ENCODE measurements around the gene MYO1B.

Gene MYO1B

GRCh38 chr2:191252699-191253098 is 7.5 kb downstream of the MYO1B start:
- Histone ChIP-seq H3K9ac (ENCODE audit: low read length) (no peak overlapping the region), H3K4me3 (ENCODE audit: low read depth, low read length, poor library complexity, severe bottlenecking) (no peak overlapping the region), H3K36me3 (ENCODE audit: insufficient read depth, low read length) (no peaks in the 10 kb centered on the region), H3K9me2 (ENCODE audit: low read depth, low read length) (no peaks in the 10 kb centered on the region), H2AFZ (ENCODE audit: low read length) (no peak overlapping the region), H3K9me3 (ENCODE audit: low read length) (no peaks in the 10 kb centered on the region), H4K20me1 (ENCODE audit: insufficient read depth, low read length) (no peaks in the 10 kb centered on the region), H3K27ac (ENCODE audit: low read depth, low read length, poor library complexity, severe bottlenecking) (no peak overlapping the region), H3F3A (ENCODE audit: insufficient read depth, low read length) (no peaks in the 10 kb centered on the region), H3K4me1 (ENCODE audit: insufficient read depth, low read length, severe bottlenecking) (no peaks in the 10 kb centered on the region), H3K79me2 (ENCODE audit: insufficient read depth, low read length) (no peaks in the 10 kb centered on the region), H3K27me3 (ENCODE audit: insufficient read depth, low read length) (peaks cover 4% of the 10 kb centered on the region; the same call in 1 of the 2 replicates), H3K4me2 (ENCODE audit: low read length) (no peak overlapping the region)
- TF ChIP-seq EZH2 (IDR thresholded peaks at IDR 0.05; ENCODE audit: borderline replicate concordance, low read length), result no peak
- no peak for TF ChIP-seq CTCF (IDR thresholded peaks at IDR 0.05; ENCODE audit: low read length)

GRCh38 chr2:191253476-191253875 is 8.3 kb downstream of the MYO1B start:
- Histone ChIP-seq H3K9ac (ENCODE audit: low read length) (no peak overlapping the region), H3F3A (ENCODE audit: insufficient read depth, low read length) (no peaks in the 10 kb centered on the region), H2AFZ (ENCODE audit: low read length) (no peak overlapping the region), H3K27ac (ENCODE audit: low read depth, low read length, poor library complexity, severe bottlenecking) (no peak overlapping the region), H3K9me3 (ENCODE audit: low read length) (no peaks in the 10 kb centered on the region), H3K36me3 (ENCODE audit: insufficient read depth, low read length) (no peaks in the 10 kb centered on the region), H3K4me3 (ENCODE audit: low read depth, low read length, poor library complexity, severe bottlenecking) (no peak overlapping the region), H3K79me2 (ENCODE audit: insufficient read depth, low read length) (no peaks in the 10 kb centered on the region), H3K4me1 (ENCODE audit: insufficient read depth, low read length, severe bottlenecking) (no peaks in the 10 kb centered on the region), H3K4me2 (ENCODE audit: low read length) (no peak overlapping the region), H3K9me2 (ENCODE audit: low read depth, low read length) (no peaks in the 10 kb centered on the region), H4K20me1 (ENCODE audit: insufficient read depth, low read length) (no peaks in the 10 kb centered on the region), H3K27me3 (ENCODE audit: insufficient read depth, low read length) (peaks cover 4% of the 10 kb centered on the region; the same call in 1 of the 2 replicates)
- TF ChIP-seq EZH2 (IDR thresholded peaks at IDR 0.05; ENCODE audit: borderline replicate concordance, low read length), result no peak
- TF ChIP-seq CTCF (IDR thresholded peaks at IDR 0.05; ENCODE audit: low read length), result no peak

GRCh38 chr2:191255271-191255670 is 10.1 kb downstream of the MYO1B start:
- TF ChIP-seq CTCF (IDR thresholded peaks at IDR 0.05; ENCODE audit: low read length), result no peak
- no peak for TF ChIP-seq EZH2 (IDR thresholded peaks at IDR 0.05; ENCODE audit: borderline replicate concordance, low read length)
- no peaks in the 10 kb centered on the region for H3K79me2 ChIP-seq (ENCODE audit: insufficient read depth, low read length)
- H3F3A ChIP-seq (ENCODE audit: insufficient read depth, low read length), result no peaks in the 10 kb centered on the region
- H3K4me3 ChIP-seq (ENCODE audit: low read depth, low read length, poor library complexity, severe bottlenecking), result no peak overlapping the region
- no peak overlapping the region for H3K9ac ChIP-seq (ENCODE audit: low read length)
- H3K4me2 ChIP-seq (ENCODE audit: low read length), result no peak overlapping the region
- no peaks in the 10 kb centered on the region for H3K4me1 ChIP-seq (ENCODE audit: insufficient read depth, low read length, severe bottlenecking)
- no peaks in the 10 kb centered on the region for H3K9me2 ChIP-seq (ENCODE audit: low read depth, low read length)
- no peak overlapping the region for H3K27ac ChIP-seq (ENCODE audit: low read depth, low read length, poor library complexity, severe bottlenecking)
- H3K9me3 ChIP-seq (ENCODE audit: low read length), result no peaks in the 10 kb centered on the region
- H2AFZ ChIP-seq (ENCODE audit: low read length), result no peak overlapping the region
- H3K27me3 ChIP-seq (ENCODE audit: insufficient read depth, low read length), result peaks cover 4% of the 10 kb centered on the region; the same call in 1 of the 2 replicates
- H4K20me1 ChIP-seq (ENCODE audit: insufficient read depth, low read length), result no peaks in the 10 kb centered on the region
- H3K36me3 ChIP-seq (ENCODE audit: insufficient read depth, low read length), result no peaks in the 10 kb centered on the region
